ENCODE results near the gene LTBP3. TPM values are rescaled to one million over a fixed set of nuclear protein-coding genes. Genes with fewer than 3 reads are reported as not detected.

LTBP3 gene
- total and polyA plus RNA-seq, 2 of the 13 experiments (the other 11 are each of a cell fraction or from before 2014, with no cell fraction given) = 12.2 to 68.1 TPM

GRCh38 chr11:65498042-65498726 lies 60.0 kb downstream of the LTBP3 start (continued):
- no peak; the same call in none of the 2 replicates for TF ChIP-seq ZNF441 (CRISPR knock-in tag; IDR thresholded peaks at IDR 0.05; ENCODE audit: borderline replicate concordance)
- no peak for TF ChIP-seq SETDB1 (CRISPR knock-in tag; IDR thresholded peaks at IDR 0.05; ENCODE audit: borderline replicate concordance)
- no peak for TF ChIP-seq PCBP1 (IDR thresholded peaks at IDR 0.05; ENCODE audit: borderline replicate concordance, low read depth, low read length)
- no peak for TF ChIP-seq ZNF30 (CRISPR knock-in tag; IDR thresholded peaks at IDR 0.05)
- TF ChIP-seq MTF1 (CRISPR knock-in tag; IDR thresholded peaks at IDR 0.05) = no peak
- peak; percentile 16; the same call in 1 of the 2 replicates for TF ChIP-seq ZNF44 (CRISPR knock-in tag; IDR thresholded peaks at IDR 0.05)
- peak; percentile 14; the same call in 1 of the 2 replicates for TF ChIP-seq ZNF691 (CRISPR knock-in tag; IDR thresholded peaks at IDR 0.05; ENCODE audit: borderline replicate concordance, low read depth)
- no peak; the same call in 1 of the 2 replicates for TF ChIP-seq ZNF264 (CRISPR knock-in tag; IDR thresholded peaks at IDR 0.05)
- TF ChIP-seq ZNF615 (CRISPR knock-in tag; IDR thresholded peaks at IDR 0.05; ENCODE audit: borderline replicate concordance) = no peak
- TF ChIP-seq ZBTB20 (CRISPR knock-in tag; IDR thresholded peaks at IDR 0.05; ENCODE audit: borderline replicate concordance, low read depth) = no peak
- no peak for TF ChIP-seq REPIN1 (CRISPR knock-in tag; IDR thresholded peaks at IDR 0.05; ENCODE audit: borderline replicate concordance, low read depth)
- no peak for TF ChIP-seq ZBTB8A (CRISPR knock-in tag; IDR thresholded peaks at IDR 0.05; ENCODE audit: borderline replicate concordance, low read depth)
- peak; percentile 22 for TF ChIP-seq ELF4 (CRISPR knock-in tag; IDR thresholded peaks at IDR 0.05; ENCODE audit: borderline replicate concordance)
- TF ChIP-seq NPAS2 (CRISPR knock-in tag; IDR thresholded peaks at IDR 0.05; ENCODE audit: borderline replicate concordance) = no peak
- TF ChIP-seq ZNF629 (CRISPR knock-in tag; conservative IDR thresholded peaks at IDR 0.05) = 0 out of 2 replicates have a peak, but pooled peaks have one; percentile 5
- no peak for TF ChIP-seq ZIK1 (CRISPR knock-in tag; IDR thresholded peaks at IDR 0.05; ENCODE audit: borderline replicate concordance, low read depth)
- TF ChIP-seq ZNF580 (CRISPR knock-in tag; IDR thresholded peaks at IDR 0.05; ENCODE audit: borderline replicate concordance, low read depth) = 0 out of 2 replicates have a peak, but pooled peaks have one; percentile 8
- TF ChIP-seq NFRKB (IDR thresholded peaks at IDR 0.05) = peak; percentile 75
- TF ChIP-seq ZNF670 (CRISPR knock-in tag; IDR thresholded peaks at IDR 0.05; ENCODE audit: borderline replicate concordance) = no peak; the same call in 1 of the 2 replicates
